Karpas-422 (cell line): Measurements from ENCODE around the gene ADGRD1. TPM values are rescaled to one million over a fixed set of nuclear protein-coding genes. Genes with fewer than 3 reads are reported as not detected.

Experiments used
- DNase-seq: peaks from one replicate; pipeline ENCODE4 v3.0.0-alpha.2; 2015
- H2AFZ ChIP-seq: fragments of 200-600 bp; sonication (generic); 2 replicates; pipeline ENCODE4 v1.6.1; 2014; ENCODE audit warnings: antibody characterized with exemption, low read length, mixed read lengths
- H3K27ac ChIP-seq: fragments of 200-600 bp; sonication (generic); 2 replicates; pipeline ENCODE4 v1.5.1; 2014; ENCODE audit warnings: mild to moderate bottlenecking, low read length, moderate library complexity
- H3K27me3 ChIP-seq: fragments of 200-600 bp; sonication (generic); 2 replicates; pipeline ENCODE4 v1.6.1; 2014; ENCODE audit warnings: low read length, mixed read lengths
- H3K36me3 ChIP-seq: fragments of 200-600 bp; sonication (generic); 2 replicates; pipeline ENCODE4 v1.6.1; 2014; ENCODE audit warnings: low read length, mixed read lengths; ENCODE audit not compliant: insufficient read depth
- H3K4me1 ChIP-seq: fragments of 200-600 bp; sonication (generic); 2 replicates; pipeline ENCODE4 v1.6.1; 2014; ENCODE audit warnings: mild to moderate bottlenecking, low read length, mixed read lengths
- H3K4me2 ChIP-seq: fragments of 200-600 bp; sonication (generic); 2 replicates; pipeline ENCODE4 v1.6.1; 2014; ENCODE audit warnings: low read length, low read depth, mild to moderate bottlenecking; ENCODE audit not compliant: poor library complexity, severe bottlenecking
- H3K4me3 ChIP-seq: fragments of 200-600 bp; sonication (generic); 2 replicates; pipeline ENCODE4 v1.5.1; 2014; ENCODE audit warnings: mild to moderate bottlenecking, antibody characterized with exemption, low read length, mixed read lengths
- H3K79me2 ChIP-seq: fragments of 200-600 bp; sonication (generic); 2 replicates; pipeline ENCODE4 v1.6.1; 2014; ENCODE audit warnings: mild to moderate bottlenecking, low read length, mixed read lengths
- H3K9ac ChIP-seq: fragments of 200-600 bp; sonication (generic); 2 replicates; pipeline ENCODE4 v1.6.0; 2014; ENCODE audit warnings: low read length
- H3K9me2 ChIP-seq: fragments of 200-600 bp; sonication (generic), shearing (Covaris generic); replicated peaks from 2 replicates; pipeline ENCODE4 v1.6.0; 2014; ENCODE audit warnings: mild to moderate bottlenecking, low read length, moderate library complexity; ENCODE audit not compliant: insufficient read depth
- H3K9me3 ChIP-seq: fragments of 300-700, 200-600 bp; sonication (generic); 2 replicates; pipeline ENCODE4 v1.6.1; 2014; ENCODE audit warnings: low read length, mixed read lengths
- H4K20me1 ChIP-seq: fragments of 200-600 bp; sonication (generic); 2 replicates; pipeline ENCODE4 v1.6.1; 2014; ENCODE audit warnings: mild to moderate bottlenecking, antibody characterized with exemption, low read length, low read depth; ENCODE audit not compliant: insufficient read depth
- total RNA-seq: library from RNA; depleted of rRNA; stranded (reverse); fragments of >200 nt; shearing (Covaris generic); gene quantifications from 2 replicates; pipeline ENCODE4 v1.2.3, GENCODE V29; 2014; ENCODE audit warnings: low replicate concordance

The ADGRD1 gene
- total RNA-seq, 1 experiment from 2014 or later, result not detected

- H4K20me1 ChIP-seq, result no peaks in the 10 kb centered on the region
- no peaks in the 10 kb centered on the region for H3K9me2 ChIP-seq
- no peak overlapping the region for H3K9ac ChIP-seq
- H3K27me3 ChIP-seq, result no peaks in the 10 kb centered on the region
- H3K36me3 ChIP-seq, result no peaks in the 10 kb centered on the region
- no peak overlapping the region for H3K4me2 ChIP-seq
- H3K4me1 ChIP-seq, result no peaks in the 10 kb centered on the region
- no peaks in the 10 kb centered on the region for H3K79me2 ChIP-seq
- no peak overlapping the region for H3K4me3 ChIP-seq
- no peak overlapping the region for H3K27ac ChIP-seq
- no peak overlapping the region for H2AFZ ChIP-seq
- DNase-seq, result no peak
- H3K9me3 ChIP-seq, result no peaks in the 10 kb centered on the region
Observed at GRCh38 chr12:130988261-130988660, 34.6 kb downstream of the ADGRD1 start.

GRCh38 chr12:130988751-130989150, 35.0 kb downstream of the ADGRD1 start:
- Histone ChIP-seq H4K20me1 (no peaks in the 10 kb centered on the region), H3K27me3 (no peaks in the 10 kb centered on the region), H3K36me3 (no peaks in the 10 kb centered on the region), H3K27ac (no peak overlapping the region), H3K9me3 (no peaks in the 10 kb centered on the region), H3K9ac (no peak overlapping the region), H3K4me2 (no peak overlapping the region), H3K4me3 (no peak overlapping the region), H3K9me2 (no peaks in the 10 kb centered on the region), H3K79me2 (no peaks in the 10 kb centered on the region), H2AFZ (no peak overlapping the region), H3K4me1 (no peaks in the 10 kb centered on the region)
- DNase-seq, result no peak

GRCh38 chr12:130989391-130989790, 35.7 kb downstream of the ADGRD1 start:
- Histone ChIP-seq H3K4me3 (no peak overlapping the region), H3K4me2 (no peak overlapping the region), H3K4me1 (no peaks in the 10 kb centered on the region), H2AFZ (no peak overlapping the region), H4K20me1 (no peaks in the 10 kb centered on the region), H3K27me3 (no peaks in the 10 kb centered on the region), H3K79me2 (no peaks in the 10 kb centered on the region), H3K36me3 (no peaks in the 10 kb centered on the region), H3K27ac (no peak overlapping the region), H3K9me3 (no peaks in the 10 kb centered on the region), H3K9ac (no peak overlapping the region), H3K9me2 (no peaks in the 10 kb centered on the region)
- no peak for DNase-seq

GRCh38 chr12:130990034-130990433, 36.3 kb downstream of the ADGRD1 start:
- Histone ChIP-seq H3K4me3 (no peak overlapping the region), H3K4me1 (no peaks in the 10 kb centered on the region), H3K9me3 (no peaks in the 10 kb centered on the region), H3K9ac (no peak overlapping the region), H3K36me3 (no peaks in the 10 kb centered on the region), H2AFZ (no peak overlapping the region), H3K27ac (no peak overlapping the region), H3K4me2 (no peak overlapping the region), H3K79me2 (no peaks in the 10 kb centered on the region), H4K20me1 (no peaks in the 10 kb centered on the region), H3K9me2 (no peaks in the 10 kb centered on the region), H3K27me3 (no peaks in the 10 kb centered on the region)
- DNase-seq, result no peak

GRCh38 chr12:130992448-130992847, 38.7 kb downstream of the ADGRD1 start:
- H3K4me1 ChIP-seq, result no peaks in the 10 kb centered on the region
- no peak for DNase-seq
- H3K9ac ChIP-seq, result no peak overlapping the region
- H3K79me2 ChIP-seq, result no peaks in the 10 kb centered on the region
- H3K9me3 ChIP-seq, result no peaks in the 10 kb centered on the region
- no peaks in the 10 kb centered on the region for H3K36me3 ChIP-seq
- H3K27ac ChIP-seq, result no peak overlapping the region
- no peaks in the 10 kb centered on the region for H3K9me2 ChIP-seq
- H3K4me3 ChIP-seq, result no peak overlapping the region
- no peak overlapping the region for H2AFZ ChIP-seq
- no peak overlapping the region for H3K4me2 ChIP-seq
- no peaks in the 10 kb centered on the region for H4K20me1 ChIP-seq
- no peaks in the 10 kb centered on the region for H3K27me3 ChIP-seq

GRCh38 chr12:130992979-130993538, 39.4 kb downstream of the ADGRD1 start:
- H3K36me3 ChIP-seq, result no peaks in the 10 kb centered on the region
- H3K9me3 ChIP-seq, result no peaks in the 10 kb centered on the region
- no peaks in the 10 kb centered on the region for H3K79me2 ChIP-seq
- no peaks in the 10 kb centered on the region for H3K4me1 ChIP-seq
- no peak for DNase-seq
- no peaks in the 10 kb centered on the region for H3K9me2 ChIP-seq
- H2AFZ ChIP-seq, result no peak overlapping the region
- H3K9ac ChIP-seq, result no peak overlapping the region
- no peak overlapping the region for H3K4me3 ChIP-seq
- no peaks in the 10 kb centered on the region for H4K20me1 ChIP-seq
- no peak overlapping the region for H3K4me2 ChIP-seq
- H3K27me3 ChIP-seq, result no peaks in the 10 kb centered on the region
- no peak overlapping the region for H3K27ac ChIP-seq

GRCh38 chr12:130993759-130994670, 40.3 kb downstream of the ADGRD1 start:
- Histone ChIP-seq H3K4me1 (no peaks in the 10 kb centered on the region), H3K9me2 (no peaks in the 10 kb centered on the region), H3K4me2 (no peak overlapping the region), H3K27ac (no peak overlapping the region), H3K9me3 (no peaks in the 10 kb centered on the region), H2AFZ (no peak overlapping the region), H3K9ac (no peak overlapping the region), H3K4me3 (no peak overlapping the region), H3K79me2 (no peaks in the 10 kb centered on the region), H3K27me3 (no peaks in the 10 kb centered on the region), H3K36me3 (no peaks in the 10 kb centered on the region), H4K20me1 (no peaks in the 10 kb centered on the region)
- DNase-seq, result no peak

GRCh38 chr12:130994821-130995375, 41.2 kb downstream of the ADGRD1 start:
- no peaks in the 10 kb centered on the region for H3K4me1 ChIP-seq
- H3K36me3 ChIP-seq, result no peaks in the 10 kb centered on the region
- H3K27ac ChIP-seq, result no peak overlapping the region
- H3K4me3 ChIP-seq, result no peak overlapping the region
- H3K4me2 ChIP-seq, result no peak overlapping the region
- H4K20me1 ChIP-seq, result no peaks in the 10 kb centered on the region
- H3K79me2 ChIP-seq, result no peaks in the 10 kb centered on the region
- H3K9ac ChIP-seq, result no peak overlapping the region
- H2AFZ ChIP-seq, result no peak overlapping the region
- no peaks in the 10 kb centered on the region for H3K9me3 ChIP-seq
- H3K27me3 ChIP-seq, result no peaks in the 10 kb centered on the region
- DNase-seq, result no peak
- no peaks in the 10 kb centered on the region for H3K9me2 ChIP-seq
